GM18951 (cell line): ENCODE measurements around the gene CORO1C.

Source experiments
- POLR2A ChIP-seq: IDR thresholded peaks from 4 replicates; pipeline ENCODE4 v1.6.1; 2011; ENCODE audit warnings: mild to moderate bottlenecking; ENCODE audit not compliant: insufficient read length, insufficient read depth; ENCODE audit errors: extremely low read depth
- in situ Hi-C: fragments of 300-500 bp; cut with MboI; formaldehyde crosslinking; loops from one replicate; pipeline ENCODE4 v1.12.0; 2022; ENCODE audit warnings: low sequenced_read_pairs, mixed read lengths, inconsistent platforms; ENCODE audit not compliant: unreplicated experiment

Gene CORO1C

DNA sequence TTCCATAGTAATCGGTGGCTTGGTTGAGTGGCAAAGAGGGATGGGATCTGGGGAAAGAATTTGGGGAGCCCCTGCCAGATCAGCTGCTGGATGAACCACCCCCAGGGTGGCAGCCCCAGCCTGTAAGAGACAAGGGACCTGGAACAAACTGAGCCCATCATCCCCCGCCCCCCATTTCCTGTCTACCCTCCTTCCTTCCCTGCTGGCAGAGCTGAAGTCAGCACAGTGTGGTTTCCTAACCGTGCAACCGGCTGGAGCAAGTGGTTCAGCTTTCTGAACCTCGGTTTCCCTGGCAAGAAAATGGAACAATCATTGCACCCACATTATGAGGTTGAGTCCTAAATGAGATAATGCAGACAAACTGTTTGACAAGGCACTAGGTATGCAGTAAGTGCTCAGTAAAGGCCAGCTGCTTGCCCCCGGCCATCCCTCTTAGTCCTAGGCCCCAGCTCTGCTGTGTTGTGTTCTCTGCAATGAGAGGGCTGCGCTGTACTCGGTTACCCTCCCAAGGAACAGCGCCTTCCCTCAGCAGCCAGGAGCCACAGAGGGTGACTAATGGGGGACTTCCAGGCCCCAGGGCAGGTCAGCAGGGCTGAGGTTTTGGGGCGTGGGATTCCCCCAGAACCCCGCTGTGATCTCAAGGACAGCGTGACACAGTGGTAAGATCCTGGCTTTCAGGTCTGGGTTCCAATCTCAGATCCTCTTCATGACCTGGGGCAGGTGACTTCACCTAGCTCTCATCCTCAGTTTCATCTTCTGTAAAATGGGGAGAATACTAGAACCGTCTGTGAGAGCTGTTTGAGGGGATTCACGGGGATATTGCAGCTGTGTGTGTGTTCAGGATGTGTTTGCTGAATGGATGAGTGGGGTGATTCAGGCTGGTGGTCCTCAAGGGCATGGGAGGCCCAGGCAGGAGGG is 114.1 kb downstream of the CORO1C start:
- in situ Hi-C loops: loop anchor here (5.0 kb wide), 1 partner anchor 50 kb away; no protein-coding TSS in a partner anchor
- TF ChIP-seq POLR2A: no peak

DNA sequence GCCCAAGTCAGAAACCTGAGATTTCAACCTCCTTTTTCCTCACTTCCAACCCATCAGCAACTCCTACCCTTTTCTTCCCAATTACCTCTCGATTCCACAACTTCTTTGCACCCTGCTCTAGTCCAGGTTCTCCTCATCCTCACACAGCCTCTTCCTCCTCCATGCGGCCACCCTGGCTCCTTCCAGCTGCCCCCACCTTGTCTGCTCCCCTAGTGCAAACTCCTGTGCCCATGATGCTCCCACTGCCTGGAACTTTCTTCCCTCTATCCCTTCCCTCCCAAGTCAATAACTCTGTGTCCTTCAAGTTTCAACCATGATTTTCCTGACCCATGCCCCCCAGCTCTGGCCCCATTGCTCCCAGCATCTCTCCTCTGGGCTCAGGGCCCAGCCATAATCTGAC is 115.0 kb downstream of the CORO1C start:
- in situ Hi-C loops: loop anchor here (5.0 kb wide), 1 partner anchor 49 kb away; no protein-coding TSS in a partner anchor
- TF ChIP-seq POLR2A: no peak

DNA sequence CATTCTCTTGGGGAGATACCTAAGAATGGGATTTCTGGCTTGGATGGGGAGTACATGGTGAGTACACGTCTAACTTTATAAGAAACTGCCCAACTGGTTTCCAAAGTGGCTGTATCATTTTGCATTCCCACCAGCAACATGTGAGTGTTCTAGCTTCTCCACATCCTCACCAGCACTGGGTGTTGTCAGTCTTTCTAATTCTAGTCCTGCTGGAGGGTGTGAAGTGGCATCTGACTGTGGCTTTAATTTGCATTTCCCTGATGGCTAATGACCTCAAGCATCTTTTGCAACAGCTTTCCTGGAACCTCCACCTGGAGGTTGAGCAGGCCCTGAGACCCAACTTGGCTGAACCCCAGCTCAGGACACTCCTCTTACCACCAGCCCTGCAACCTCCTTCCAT is 115.4 kb downstream of the CORO1C start:
- TF ChIP-seq POLR2A: no peak
- in situ Hi-C loops: loop anchor here (5.0 kb wide), 1 partner anchor 49 kb away; no protein-coding TSS in a partner anchor

DNA sequence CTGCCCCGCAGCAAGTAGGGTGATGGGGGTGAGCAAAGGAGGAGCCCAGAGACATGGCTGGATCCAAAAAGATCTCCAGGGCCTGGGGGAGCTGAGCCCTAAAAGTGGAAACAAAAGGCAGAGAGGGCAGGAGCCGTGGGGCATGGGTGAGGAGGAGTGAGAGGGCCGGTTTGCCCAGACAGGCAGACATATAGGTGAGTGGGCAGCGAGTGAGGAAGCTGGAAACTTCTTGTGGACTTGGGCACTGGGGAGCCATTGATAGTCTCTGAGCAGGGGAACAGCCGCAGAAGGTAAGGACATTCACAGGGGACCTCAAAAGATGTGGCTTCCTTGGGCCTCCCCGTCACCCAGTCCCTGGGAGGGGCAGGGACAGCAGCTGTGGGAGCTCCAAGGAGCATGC is 116.7 kb downstream of the CORO1C start:
- in situ Hi-C loops: loop anchor here (5.0 kb wide), 1 partner anchor 47 kb away; no protein-coding TSS in a partner anchor
- no peak for TF ChIP-seq POLR2A

DNA sequence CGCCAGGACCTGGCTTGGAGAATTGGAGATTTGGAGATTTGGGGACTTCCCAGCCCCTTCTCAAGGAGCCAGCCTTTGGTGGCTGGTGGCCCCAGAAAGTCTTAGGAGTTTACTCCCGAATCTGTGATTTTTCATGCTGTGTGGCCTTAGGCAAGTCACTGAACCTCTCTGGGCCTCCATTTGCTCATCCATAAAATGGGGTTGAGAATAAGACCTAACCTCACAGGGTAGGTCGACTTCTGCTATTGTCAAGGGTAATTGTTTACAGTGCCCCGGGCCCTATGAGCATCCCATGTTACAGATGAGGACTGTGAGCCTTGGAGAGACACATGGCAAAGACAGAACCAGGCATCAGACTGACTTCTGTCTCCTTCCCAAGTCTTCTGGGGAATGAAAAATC is 117.3 kb downstream of the CORO1C start:
- in situ Hi-C loops: no loop called here
- TF ChIP-seq POLR2A: no peak

DNA sequence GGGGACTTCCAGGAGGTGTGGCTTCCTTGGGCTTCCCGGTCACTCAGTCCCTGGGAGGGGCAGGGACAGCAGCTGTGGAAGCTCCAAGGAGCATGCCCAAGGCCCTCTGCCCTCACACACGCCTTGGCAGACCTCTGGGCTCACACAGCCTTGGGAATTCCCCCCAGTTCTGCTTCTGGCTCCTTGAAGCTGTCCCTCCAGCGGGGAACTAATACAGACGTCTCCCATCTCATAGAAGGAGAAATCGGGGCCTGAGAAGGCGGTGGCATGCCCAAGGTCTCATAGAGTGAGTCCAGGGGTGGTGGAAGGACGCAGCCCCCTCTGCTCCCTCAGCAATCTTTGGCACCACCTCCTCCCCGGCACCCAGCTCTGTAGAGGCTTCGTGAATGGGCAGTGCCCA is 117.8 kb downstream of the CORO1C start:
- TF ChIP-seq POLR2A: no peak
- in situ Hi-C loops: no loop called here

DNA sequence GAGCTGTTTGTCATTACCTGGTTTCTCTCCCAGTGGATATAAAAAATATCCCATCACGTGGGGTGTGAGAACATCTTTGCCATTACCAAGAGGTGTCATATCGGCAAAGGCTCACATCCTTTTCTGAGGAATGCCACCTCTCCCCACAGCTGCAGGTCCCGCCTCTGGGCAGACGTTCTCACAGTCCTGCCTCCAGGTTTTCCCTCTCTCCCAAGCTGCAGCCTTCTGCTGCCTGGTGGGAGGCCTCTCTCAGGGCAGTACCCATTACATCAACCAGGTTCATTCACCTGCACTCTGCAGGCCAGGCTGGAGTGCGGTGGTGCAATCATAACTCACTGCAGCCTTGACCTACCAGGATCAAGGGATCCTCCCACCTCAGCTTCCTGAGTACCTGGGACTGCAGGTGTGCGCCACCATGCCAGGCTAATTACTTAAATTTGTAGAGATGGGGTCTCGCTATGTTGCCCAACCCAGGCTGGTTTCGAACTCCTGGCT is 118.5 kb downstream of the CORO1C start:
- in situ Hi-C loops: no loop called here
- TF ChIP-seq POLR2A: no peak

DNA sequence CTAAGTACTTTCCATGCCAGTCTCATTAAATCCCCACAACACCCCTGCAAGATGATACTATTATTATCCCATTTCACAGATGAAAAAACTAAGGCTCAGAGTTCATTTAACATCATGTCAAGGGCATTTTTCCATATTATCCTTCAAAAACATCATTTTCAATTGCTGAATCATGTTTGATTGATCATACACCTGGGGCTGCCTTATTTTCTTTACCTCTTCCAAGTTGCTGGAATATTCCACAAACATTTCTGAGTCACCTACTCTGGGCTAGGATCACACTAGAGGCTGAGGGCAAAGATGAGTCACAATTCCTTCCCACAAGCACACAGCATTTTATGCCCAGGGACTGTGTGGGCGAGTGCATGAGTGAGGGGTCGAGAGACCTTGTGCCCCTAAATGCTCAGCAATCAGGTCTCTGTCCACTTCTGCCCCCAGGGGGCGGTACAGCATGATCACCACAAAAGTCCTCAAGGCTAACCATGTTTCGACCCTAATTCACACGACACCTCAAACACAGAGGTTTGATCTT is 119.4 kb downstream of the CORO1C start:
- TF ChIP-seq POLR2A: no peak
- in situ Hi-C loops: no loop called here

DNA sequence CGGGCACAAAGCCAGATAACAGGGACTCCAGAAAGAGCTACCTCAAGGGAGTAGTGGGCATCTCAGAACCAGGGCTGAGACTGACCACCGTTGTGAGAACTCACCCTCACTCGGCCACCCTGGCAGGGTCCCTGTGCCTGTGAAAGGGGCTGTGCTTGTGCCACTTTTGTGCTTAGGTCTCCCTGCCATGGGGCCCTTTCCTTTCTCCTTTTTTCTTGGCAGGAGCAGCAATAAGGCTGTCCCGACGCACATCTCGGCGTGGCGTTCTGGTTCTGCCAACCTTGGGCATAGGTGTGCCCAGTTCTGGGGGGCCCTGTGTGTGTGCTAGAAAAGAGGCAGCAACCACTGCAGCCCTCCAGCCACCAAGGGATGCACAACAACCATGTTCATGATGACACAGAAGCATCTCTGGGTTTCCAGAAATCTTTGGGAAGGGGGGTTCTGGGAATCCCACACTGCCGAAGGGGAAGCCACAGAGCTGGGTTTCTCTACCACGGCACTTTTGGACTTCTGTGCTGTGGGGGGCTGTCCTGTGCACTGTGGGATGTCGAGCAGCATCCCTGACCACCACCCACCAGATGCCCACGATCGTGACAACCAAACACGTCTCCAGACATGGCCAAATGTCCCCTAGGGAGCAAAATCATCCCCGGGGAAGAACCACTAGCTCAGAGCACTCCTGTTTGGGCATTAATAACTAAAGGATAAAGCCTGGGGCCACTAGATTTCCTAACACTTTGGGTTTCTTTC is 120.3 kb downstream of the CORO1C start:
- in situ Hi-C loops: no loop called here
- no peak for TF ChIP-seq POLR2A

DNA sequence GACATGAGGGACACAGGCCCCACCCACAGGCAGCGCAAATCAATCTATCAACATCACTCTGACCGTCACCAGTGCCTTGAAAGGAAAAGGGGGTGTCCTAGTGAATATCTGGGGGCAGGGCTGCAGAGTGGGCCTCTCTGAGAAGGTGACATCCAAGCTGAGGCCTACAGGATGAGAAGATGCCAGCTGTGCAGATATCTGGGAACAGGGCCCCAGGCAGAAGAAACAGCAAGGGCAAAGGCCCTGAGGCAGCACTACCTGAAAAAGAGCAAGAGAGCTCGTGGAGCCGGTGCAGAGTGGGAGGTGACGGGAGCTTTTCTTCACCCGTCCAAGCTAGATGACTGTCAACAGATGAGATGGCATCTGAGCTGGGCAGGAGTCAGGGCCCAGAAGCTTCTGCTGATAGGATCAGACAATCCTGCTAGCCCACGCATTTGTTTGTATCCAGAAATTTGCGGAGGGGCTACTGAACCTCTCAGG is 120.9 kb downstream of the CORO1C start:
- in situ Hi-C loops: no loop called here

DNA sequence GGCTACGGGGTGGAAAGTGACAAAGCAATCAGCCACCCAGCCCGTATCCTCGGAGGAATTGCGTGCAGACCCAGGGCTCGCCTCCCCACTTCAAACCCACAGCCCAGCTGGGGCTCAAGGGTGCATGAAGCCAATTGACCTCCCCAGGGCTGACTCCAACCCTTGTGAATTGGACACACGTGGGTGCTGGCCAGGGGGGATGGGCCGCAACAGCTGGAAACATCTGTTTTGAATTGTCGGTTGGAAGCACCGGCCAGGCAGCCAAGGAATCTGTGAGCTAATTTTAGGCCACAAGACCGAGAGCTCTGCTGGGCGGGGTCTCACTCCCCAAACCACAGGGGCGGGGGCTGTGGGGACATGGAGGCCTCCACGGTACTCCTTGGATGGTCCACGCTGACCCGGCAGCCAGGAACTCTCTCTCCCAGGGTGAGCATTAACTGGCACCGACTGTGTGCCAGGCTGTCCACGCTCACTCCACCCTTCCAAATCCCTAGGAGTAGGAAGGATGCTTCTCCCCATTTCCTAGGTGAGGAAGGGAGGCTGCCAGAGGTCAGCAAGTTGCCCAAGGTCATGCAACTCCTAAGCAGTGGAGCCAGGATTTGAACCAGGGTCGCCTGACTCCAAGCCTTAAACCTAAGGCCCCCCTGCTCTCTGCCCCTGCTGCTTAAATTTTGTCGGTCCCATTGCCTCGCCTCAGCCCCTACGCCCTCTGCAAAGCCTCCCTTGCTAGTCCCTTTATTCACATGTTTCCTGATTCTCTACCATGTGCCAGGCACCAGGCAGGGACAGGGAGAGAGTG is 121.6 kb downstream of the CORO1C start:
- no peak for TF ChIP-seq POLR2A
- in situ Hi-C loops: no loop called here

More for the DNA sequence above, 120.9 kb downstream of the CORO1C start:
- no peak for TF ChIP-seq POLR2A

DNA sequence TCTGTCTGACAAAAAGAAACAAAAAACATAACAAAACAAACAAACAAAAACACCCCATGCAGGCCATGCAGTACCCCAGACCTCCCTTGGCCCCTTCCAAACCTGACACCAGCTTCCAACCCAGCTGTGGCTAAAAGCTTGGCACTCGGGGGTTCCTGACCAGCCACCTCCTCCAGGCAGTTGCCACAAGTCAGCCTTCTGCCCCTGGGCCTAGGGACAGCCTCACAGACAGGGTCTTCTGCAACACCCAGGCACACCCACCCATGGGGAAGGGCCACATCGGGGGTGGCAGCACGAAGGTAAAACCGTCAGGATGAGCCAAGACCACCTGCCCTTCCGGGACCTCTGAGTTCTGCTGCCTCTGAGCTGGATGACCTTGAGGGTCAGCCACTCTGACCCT is 122.7 kb downstream of the CORO1C start:
- in situ Hi-C loops: no loop called here
- no peak for TF ChIP-seq POLR2A
